GM12874 (cell line): Measurements from ENCODE around the gene HTT.

ENCODE experiments used
- CTCF ChIP-seq: IDR thresholded peaks from 2 replicates; pipeline ENCODE4 v1.5.1; 2011; ENCODE audit warnings: low read depth, mild to moderate bottlenecking, control low read depth, low read length, moderate library complexity; ENCODE audit not compliant: insufficient read depth

HTT gene

GRCh38 chr4:3227878-3228675, 153.6 kb downstream of the HTT start:
- no peak for TF ChIP-seq CTCF

- no peak for TF ChIP-seq CTCF
Observed at GRCh38 chr4:3228881-3229280, 154.4 kb downstream of the HTT start.

GRCh38 chr4:3229328-3229727, 154.8 kb downstream of the HTT start:
- TF ChIP-seq CTCF = no peak

- no peak for TF ChIP-seq CTCF
Observed at GRCh38 chr4:3229964-3230363, 155.5 kb downstream of the HTT start.

- TF ChIP-seq CTCF = no peak
Observed at GRCh38 chr4:3231471-3231870, 157.0 kb downstream of the HTT start.

GRCh38 chr4:3232001-3232400, 157.5 kb downstream of the HTT start:
- TF ChIP-seq CTCF = no peak

GRCh38 chr4:3232871-3233271, 158.4 kb downstream of the HTT start:
- TF ChIP-seq CTCF = no peak
